WI38 (cell line): ENCODE measurements around the gene LMF1.

Experiments
- H3K4me3 ChIP-seq: 2 replicates; pipeline ENCODE4 v1.5.1; 2011; ENCODE audit warnings: low read depth, mild to moderate bottlenecking, control low read depth, low read length
- TF ChIP-seq, protein P1 (sequence below): IDR thresholded peaks from 2 replicates; pipeline ENCODE4 v1.5.1; 2012; ENCODE audit warnings: low read depth, mild to moderate bottlenecking, control low read depth, low read length

The LMF1 gene

DNA sequence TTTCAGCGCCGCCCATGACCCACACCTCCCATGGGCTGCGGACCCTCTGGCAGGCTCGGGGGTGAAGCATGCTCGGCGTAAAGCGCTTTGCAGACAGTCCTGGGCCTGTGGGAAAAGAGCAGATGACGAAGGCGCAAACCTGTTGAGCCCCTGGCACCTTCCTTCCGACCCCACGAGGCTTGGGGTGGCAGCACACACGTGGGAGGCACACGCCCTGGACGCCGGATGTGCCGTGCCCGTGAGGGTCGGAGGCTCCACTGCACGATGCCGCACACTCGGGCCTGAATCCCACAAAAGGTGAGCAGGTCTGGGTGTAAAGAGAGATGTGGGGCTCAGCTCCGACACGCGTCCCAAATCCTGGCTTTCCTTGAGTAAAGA lies 71.1 kb downstream of the LMF1 start:
- H3K4me3 ChIP-seq: no peak overlapping the region
- TF ChIP-seq, protein P1, sequence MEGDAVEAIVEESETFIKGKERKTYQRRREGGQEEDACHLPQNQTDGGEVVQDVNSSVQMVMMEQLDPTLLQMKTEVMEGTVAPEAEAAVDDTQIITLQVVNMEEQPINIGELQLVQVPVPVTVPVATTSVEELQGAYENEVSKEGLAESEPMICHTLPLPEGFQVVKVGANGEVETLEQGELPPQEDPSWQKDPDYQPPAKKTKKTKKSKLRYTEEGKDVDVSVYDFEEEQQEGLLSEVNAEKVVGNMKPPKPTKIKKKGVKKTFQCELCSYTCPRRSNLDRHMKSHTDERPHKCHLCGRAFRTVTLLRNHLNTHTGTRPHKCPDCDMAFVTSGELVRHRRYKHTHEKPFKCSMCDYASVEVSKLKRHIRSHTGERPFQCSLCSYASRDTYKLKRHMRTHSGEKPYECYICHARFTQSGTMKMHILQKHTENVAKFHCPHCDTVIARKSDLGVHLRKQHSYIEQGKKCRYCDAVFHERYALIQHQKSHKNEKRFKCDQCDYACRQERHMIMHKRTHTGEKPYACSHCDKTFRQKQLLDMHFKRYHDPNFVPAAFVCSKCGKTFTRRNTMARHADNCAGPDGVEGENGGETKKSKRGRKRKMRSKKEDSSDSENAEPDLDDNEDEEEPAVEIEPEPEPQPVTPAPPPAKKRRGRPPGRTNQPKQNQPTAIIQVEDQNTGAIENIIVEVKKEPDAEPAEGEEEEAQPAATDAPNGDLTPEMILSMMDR: no peak

DNA sequence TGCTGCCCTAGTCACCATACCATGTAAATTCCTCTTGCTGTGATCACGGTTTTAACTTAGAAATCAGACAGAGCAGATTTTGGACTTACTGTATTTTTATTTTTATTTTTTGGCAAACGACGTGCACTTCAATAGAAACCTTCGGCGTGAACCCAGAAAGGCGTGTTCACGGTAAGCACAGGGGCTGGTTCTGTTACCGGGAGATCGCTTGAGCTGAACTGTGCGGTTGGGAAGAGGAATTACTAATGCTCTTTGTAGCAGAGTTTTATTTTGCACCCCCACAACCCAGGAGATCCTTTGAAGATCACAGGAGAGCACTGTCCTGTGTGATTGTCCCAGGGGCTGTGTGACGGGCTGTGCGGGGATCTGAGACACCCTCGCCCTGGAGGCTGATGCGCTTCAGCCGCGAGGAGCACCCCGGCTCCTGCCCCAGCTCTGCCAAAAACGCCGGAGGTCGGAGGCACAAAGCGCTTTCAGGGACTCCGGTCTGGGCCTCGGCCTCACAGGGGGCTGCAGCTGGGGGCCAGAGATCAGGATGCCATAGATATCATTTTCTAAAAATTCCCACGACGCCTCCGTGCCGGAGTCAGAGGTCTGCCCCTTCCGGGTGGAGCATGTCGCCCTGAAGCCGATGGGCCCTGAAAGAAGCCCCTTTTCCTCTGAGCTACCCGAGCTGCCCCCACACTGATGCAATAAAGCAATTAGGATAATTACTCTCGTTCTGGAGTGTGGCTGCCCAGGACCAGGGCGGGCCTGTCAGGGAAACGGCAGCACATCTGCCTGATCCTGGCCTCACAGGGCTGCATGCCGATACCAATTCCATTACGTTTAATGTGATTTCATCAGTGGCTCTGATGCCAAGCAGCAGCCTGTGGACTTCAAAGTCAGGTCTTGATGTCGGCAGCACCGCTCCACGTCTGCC lies 71.8 kb downstream of the LMF1 start:
- no peak overlapping the region for H3K4me3 ChIP-seq
- TF ChIP-seq, protein P1: no peak

DNA sequence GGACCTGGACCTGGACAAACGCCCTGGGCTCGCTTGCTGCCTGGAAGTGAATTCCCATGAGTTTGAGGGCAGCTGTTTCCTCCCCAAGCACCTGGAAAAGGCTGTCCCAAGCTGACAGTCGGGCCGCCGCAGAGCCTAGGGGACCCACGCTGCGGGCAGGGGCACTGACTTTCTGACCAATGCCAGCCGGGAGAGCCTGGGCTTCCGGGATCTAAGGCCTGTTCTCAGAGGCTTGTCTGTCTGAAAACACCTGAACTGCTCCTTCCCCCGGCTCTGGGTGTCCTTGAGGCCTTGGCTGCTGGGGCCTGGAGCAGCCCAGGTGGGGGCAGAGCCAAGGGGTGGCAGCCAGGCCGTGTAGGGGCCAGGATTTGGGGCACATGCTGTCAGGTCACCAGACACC lies 72.6 kb downstream of the LMF1 start:
- TF ChIP-seq, protein P1: no peak
- no peak overlapping the region for H3K4me3 ChIP-seq

DNA sequence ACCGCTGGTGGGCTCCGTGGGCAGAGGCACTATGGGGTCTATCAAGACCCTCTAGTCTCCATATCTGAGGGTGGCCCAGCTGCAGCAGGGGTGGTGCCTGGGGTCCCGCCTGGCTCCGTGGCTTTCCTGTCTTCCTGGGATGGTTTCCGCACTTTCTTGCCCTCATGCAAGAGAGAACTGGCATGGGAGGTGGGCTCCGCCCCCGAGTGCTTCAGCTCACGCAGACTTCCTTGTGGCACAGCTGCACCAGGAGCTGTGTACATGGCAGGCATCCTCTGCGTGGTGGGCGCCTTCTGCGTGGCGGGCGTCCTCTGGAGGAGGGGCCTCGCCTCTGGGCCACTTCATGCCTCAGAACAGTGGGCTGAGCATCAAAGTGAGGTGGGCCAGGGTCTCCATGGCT lies 73.1 kb downstream of the LMF1 start:
- TF ChIP-seq, protein P1: no peak
- H3K4me3 ChIP-seq: no peak overlapping the region

- TF ChIP-seq, protein P1: no peak
- H3K4me3 ChIP-seq: no peak overlapping the region
Observed at GRCh38 chr16:897200-897543, 73.6 kb downstream of the LMF1 start.

- no peak overlapping the region for H3K4me3 ChIP-seq
Observed at GRCh38 chr16:896261-897199, 74.3 kb downstream of the LMF1 start.

More at GRCh38 chr16:896261-897199, 74.3 kb downstream of the LMF1 start:
- TF ChIP-seq, protein P1: no peak
